Muscle layer of colon (tissue), 2 donors: ENCODE data around the gene CDC6.
"Not testable (repeated sequence)": the region's sequence is repeated elsewhere in the genome, so short reads cannot be mapped to it uniquely, and the experiment has no call there.

Experiments
- H3K27ac ChIP-seq: one replicate; pipeline ENCODE4 v1.7.0; 2013; ENCODE audit warnings: low read depth, mild to moderate bottlenecking, low read length, moderate library complexity
- H3K27me3 ChIP-seq, 2 donors: one replicate each; pipeline ENCODE4 v1.7.0; 2013; ENCODE audit warnings: low read length in 2 of 2, mild to moderate bottlenecking in 2 of 2; ENCODE audit not compliant: insufficient read depth in 2 of 2, control insufficient read depth in 1 of 2
- H3K36me3 ChIP-seq: one replicate; pipeline ENCODE4 v1.7.0; 2013; ENCODE audit warnings: mild to moderate bottlenecking, low read length; ENCODE audit not compliant: insufficient read depth
- H3K4me1 ChIP-seq: one replicate; pipeline ENCODE4 v1.7.0; 2013; ENCODE audit warnings: mild to moderate bottlenecking, low read length; ENCODE audit not compliant: insufficient read depth
- H3K4me3 ChIP-seq, 2 donors: one replicate each; pipeline ENCODE4 v1.7.0; 2013; ENCODE audit warnings: low read length in 2 of 2, low read depth in 1 of 2, mild to moderate bottlenecking in 1 of 2, moderate library complexity in 1 of 2
- H3K9ac ChIP-seq: one replicate; pipeline ENCODE4 v1.7.0; 2013; ENCODE audit warnings: low read length
- H3K9me3 ChIP-seq: one replicate; pipeline ENCODE4 v1.7.0; 2013; ENCODE audit warnings: mild to moderate bottlenecking, low read length
- donor health status: abdominal sarcoma.
- donor health status: Adenocarcinoma of cecum.

CDC6 gene

GRCh38 chr17:40304866-40305265, 17.2 kb downstream of the CDC6 start:
- not testable (repeated sequence) for H3K9me3 ChIP-seq, H3K36me3 ChIP-seq, H3K27me3 ChIP-seq, H3K9ac ChIP-seq, H3K4me3 ChIP-seq
- H3K27ac ChIP-seq: peak overlapping the region; percentile 83
- peaks cover 66% of the 10 kb centered on the region for H3K4me1 ChIP-seq

DNA sequence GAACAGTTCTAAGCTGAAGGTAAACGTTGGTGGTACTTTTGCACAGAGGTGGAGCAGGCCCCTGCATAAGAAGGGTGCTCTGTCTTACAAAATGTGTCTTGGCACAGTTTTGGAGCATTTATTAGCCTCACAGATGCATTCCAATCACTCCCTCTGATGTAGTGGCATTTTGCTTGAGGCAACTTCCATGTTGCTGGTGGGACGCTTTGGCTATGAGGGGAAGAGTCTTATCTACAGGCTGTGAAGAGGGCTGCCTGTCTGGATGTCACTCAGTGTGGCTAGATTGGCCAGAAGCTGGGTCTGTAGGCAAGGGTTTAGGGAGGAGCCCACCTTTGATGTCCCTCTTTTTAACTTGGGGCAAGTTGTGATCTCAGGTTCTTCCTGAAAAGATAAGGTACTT, 18.7 kb downstream of the CDC6 start:
- no peaks in the 10 kb centered on the region for H3K9me3 ChIP-seq
- no peaks in the 10 kb centered on the region for H3K36me3 ChIP-seq
- H3K27ac ChIP-seq: no peak overlapping the region
- no peaks in the 10 kb centered on the region for H3K27me3 ChIP-seq
- peak overlapping the region; percentile 27 for H3K9ac ChIP-seq
- H3K4me1 ChIP-seq: peaks cover 81% of the 10 kb centered on the region
- no peak overlapping the region for H3K4me3 ChIP-seq

DNA sequence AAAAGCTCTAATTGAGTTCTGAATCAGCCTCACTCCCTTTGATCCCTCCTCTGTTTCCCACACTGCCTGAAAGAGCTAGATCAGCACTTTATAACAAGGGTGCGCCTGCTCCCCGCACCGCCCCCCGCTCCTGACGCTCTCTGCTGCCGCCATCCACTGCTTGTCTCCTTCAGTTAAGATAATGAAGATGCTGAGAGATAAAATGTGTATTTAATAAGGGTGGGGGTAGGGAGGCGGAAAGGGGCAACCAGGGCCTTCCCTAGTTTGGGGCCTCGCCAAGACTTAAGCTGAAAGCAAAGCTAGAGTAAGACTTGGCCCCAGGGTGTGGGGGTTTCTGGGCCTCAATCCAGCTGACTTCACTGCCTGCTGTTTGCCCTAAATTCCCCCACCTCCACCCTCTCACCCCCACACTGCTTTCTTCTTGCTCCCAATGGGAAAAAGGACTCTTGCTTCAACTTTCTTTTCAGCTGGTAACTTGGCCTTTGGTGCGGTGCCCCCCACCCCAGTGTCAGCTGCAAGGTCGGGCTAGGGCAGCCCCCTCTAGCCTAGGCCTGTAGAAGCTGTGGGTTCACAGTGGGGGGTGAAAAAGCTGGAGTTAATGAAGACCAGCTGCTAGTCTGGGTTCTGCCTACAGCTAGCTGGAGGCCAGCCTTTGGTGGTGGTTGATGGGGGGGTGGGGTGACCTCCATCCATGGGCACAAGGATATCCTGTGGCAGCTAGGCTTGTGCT, 19.5 kb downstream of the CDC6 start:
- Histone ChIP-seq H3K27me3 (no peaks in the 10 kb centered on the region), H3K4me3 (no peak overlapping the region), H3K36me3 (no peaks in the 10 kb centered on the region), H3K9ac (peak overlapping the region; percentile 27), H3K4me1 (peaks cover 89% of the 10 kb centered on the region), H3K27ac (peak overlapping the region; percentile 17), H3K9me3 (no peaks in the 10 kb centered on the region)

- H3K9me3 ChIP-seq: no peaks in the 10 kb centered on the region
- peak overlapping the region; percentile 7 for H3K27ac ChIP-seq
- no peaks in the 10 kb centered on the region for H3K27me3 ChIP-seq
- peaks cover 93% of the 10 kb centered on the region for H3K4me1 ChIP-seq
- H3K36me3 ChIP-seq: no peaks in the 10 kb centered on the region
- H3K4me3 ChIP-seq: no peak overlapping the region
- H3K9ac ChIP-seq: no peak overlapping the region
These were observed 20.1 kb downstream of the CDC6 start for GRCh38 chr17:40307740-40308239.

- Histone ChIP-seq H3K27ac (peak within 1 kb of the TSS; percentile 21), H3K36me3 (no peaks in the 10 kb centered on the region), H3K9ac (peak within 1 kb of the TSS; percentile 20), H3K4me1 (peaks cover 92% of the 10 kb centered on the region), H3K27me3 (no peaks in the 10 kb centered on the region), H3K9me3 (no peaks in the 10 kb centered on the region), H3K4me3 (peak within 1 kb of the TSS; percentile 56 to 58)
These were observed 21.6 kb downstream of the CDC6 start, which contains the start of gene RARA for GRCh38 chr17:40309031-40309948. Gene RARA, plus strand, starts transcription at chr17:40309180. Its CDS starts 22,039 bp downstream, at chr17:40331219.

- Histone ChIP-seq H3K4me1 (peaks cover 90% of the 10 kb centered on the region), H3K9me3 (no peaks in the 10 kb centered on the region), H3K9ac (no peak overlapping the region), H3K27me3 (no peaks in the 10 kb centered on the region), H3K27ac (no peak overlapping the region), H3K4me3 (peak overlapping the region; percentile 56 to 58), H3K36me3 (no peaks in the 10 kb centered on the region)
These were observed 22.4 kb downstream of the CDC6 start for GRCh38 chr17:40309949-40310510.

DNA sequence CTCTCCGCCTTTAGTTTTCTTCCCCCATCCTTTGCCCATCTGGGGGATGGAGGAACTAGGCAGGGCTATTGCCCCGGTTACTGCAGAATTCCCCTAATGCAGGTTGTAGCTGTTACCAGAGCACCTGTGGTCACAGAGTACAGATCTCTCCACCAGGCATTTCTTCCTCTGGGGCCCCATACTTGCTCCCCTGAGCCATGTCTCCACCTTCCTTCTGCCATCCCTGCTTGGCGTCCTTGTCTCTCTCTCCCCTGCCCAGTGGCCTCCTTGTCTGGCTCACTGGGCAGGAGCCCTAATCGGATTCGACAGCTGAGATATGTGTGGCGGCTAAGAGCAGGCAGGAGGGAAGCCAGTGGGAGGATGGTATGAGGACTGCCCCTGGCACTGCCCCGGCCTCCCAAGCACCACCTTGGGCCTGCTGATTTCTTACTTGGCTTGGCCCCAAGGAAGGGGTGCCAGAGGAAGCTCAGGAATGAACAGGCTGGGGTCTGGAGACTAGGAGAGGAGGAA, 23.3 kb downstream of the CDC6 start:
- Histone ChIP-seq H3K27me3 (no peaks in the 10 kb centered on the region), H3K4me3 (peak overlapping the region in 1 of 2 donors; percentile 16), H3K27ac (peak overlapping the region; percentile 74), H3K9ac (no peak overlapping the region), H3K36me3 (no peaks in the 10 kb centered on the region), H3K9me3 (no peaks in the 10 kb centered on the region), H3K4me1 (peaks cover 95% of the 10 kb centered on the region)

DNA sequence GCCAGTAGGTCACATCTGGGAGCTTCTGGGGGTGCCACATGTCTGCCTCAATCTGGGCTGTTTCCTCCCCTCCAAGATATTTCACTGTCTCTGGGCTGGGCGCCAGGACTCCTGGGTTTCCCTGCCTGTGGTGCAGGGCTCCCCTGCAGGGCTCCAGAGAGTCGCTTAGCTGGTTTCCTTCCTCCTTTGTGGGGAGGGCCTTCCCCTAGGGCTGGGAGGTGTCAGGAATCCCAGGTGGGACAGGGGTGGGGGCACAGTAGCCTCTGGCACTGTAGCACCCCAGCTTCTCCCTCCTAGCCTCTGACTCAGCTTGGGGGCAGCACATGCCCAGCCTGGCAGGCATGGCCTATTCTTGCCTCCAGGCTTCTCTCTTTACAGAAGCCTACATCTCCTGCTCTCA, 23.9 kb downstream of the CDC6 start:
- no peak overlapping the region for H3K4me3 ChIP-seq
- H3K27me3 ChIP-seq: no peaks in the 10 kb centered on the region
- H3K9me3 ChIP-seq: no peaks in the 10 kb centered on the region
- peak overlapping the region; percentile 74 for H3K27ac ChIP-seq
- H3K4me1 ChIP-seq: peaks cover 96% of the 10 kb centered on the region
- H3K36me3 ChIP-seq: no peaks in the 10 kb centered on the region
- H3K9ac ChIP-seq: no peak overlapping the region

DNA sequence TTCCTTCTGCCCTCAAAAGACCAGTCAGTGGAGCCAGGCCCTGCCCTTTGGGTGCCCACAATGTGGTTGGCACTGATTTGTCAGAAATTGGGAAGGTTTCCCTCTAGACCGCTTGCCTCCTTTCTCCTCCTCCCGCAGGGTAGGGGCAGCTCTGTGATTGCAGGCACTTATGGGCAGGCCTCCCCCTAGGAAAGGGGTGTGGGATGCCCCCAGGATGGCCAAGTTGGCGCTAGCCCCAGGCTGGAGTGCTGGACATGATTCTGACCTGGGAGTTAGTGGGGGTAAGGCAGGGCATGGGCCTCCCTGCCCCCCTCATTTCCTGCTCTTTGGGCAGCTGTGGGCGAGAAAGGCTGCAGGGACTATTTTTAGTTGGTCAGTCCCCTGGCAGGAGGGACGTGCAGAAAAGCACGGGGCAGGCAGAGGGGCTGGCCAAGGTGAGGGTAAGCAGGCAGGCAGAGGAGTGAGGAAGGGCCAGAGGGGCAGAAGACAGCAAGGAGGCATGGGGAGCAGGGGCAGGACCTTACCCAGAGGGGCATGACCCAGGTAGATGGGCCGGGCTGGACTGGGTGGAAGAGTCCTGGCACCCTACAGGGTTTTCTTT, 24.6 kb downstream of the CDC6 start:
- Histone ChIP-seq H3K36me3 (no peaks in the 10 kb centered on the region), H3K27ac (peak overlapping the region; percentile 74), H3K4me3 (no peak overlapping the region), H3K4me1 (peaks cover 95% of the 10 kb centered on the region), H3K9me3 (no peaks in the 10 kb centered on the region), H3K9ac (no peak overlapping the region), H3K27me3 (no peaks in the 10 kb centered on the region)

- H3K4me1 ChIP-seq: peaks cover 93% of the 10 kb centered on the region
- H3K27me3 ChIP-seq: no peaks in the 10 kb centered on the region
- H3K9ac ChIP-seq: no peak overlapping the region
- no peak overlapping the region for H3K4me3 ChIP-seq
- no peaks in the 10 kb centered on the region for H3K9me3 ChIP-seq
- no peak overlapping the region for H3K27ac ChIP-seq
- no peaks in the 10 kb centered on the region for H3K36me3 ChIP-seq
These were observed 25.4 kb downstream of the CDC6 start for GRCh38 chr17:40312893-40313667.
